Measurements from ENCODE around the gene AFTPH.
"Not testable (repeated sequence)": the region's sequence is repeated elsewhere in the genome, so short reads cannot be mapped to it uniquely, and the experiment has no call there.

Gene AFTPH

DNA sequence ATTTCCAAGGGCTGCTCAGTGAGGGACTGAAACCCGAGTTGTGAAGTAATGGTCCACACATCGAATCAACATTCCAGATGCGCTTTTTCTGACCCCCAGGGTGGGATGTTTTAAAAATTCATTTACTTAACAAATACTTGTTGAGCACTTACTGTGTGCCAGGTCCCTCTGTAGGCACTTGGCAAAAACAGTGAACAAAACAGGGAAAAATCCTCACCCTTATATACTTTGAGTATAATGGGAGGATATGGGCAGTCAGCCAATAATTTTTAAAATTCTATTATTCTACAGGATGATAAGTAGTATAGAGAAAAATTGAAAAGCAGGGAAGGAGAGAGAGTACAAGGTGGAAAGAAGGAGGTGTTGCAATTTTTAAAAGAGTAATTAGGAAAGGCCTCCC lies 31.3 kb upstream of the AFTPH start:
- no peak for DNase-seq (ENCODE audit: low read depth in 4 of 4, low spot score in 1 of 4)

DNA sequence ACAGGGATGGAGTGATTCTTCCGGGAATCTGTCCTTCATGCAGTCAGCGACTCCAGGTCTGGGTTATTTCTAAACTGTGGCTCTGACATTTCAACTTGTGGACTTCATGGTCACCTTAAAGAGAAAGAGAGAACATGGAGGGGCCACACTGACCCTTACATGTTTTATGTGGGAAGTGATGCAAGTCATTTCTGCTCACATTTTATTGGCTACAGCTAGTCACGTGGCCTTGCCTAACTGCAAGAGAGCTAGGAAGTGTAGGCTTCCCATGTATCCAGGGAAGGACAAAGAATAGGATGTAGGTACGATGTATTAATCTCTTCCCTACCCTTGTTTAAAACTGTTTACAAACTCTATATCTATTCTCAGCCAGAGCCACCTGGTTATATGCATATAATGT lies 30.3 kb upstream of the AFTPH start:
- no peak for DNase-seq (ENCODE audit: low read depth in 4 of 4, low spot score in 1 of 4)

DNA sequence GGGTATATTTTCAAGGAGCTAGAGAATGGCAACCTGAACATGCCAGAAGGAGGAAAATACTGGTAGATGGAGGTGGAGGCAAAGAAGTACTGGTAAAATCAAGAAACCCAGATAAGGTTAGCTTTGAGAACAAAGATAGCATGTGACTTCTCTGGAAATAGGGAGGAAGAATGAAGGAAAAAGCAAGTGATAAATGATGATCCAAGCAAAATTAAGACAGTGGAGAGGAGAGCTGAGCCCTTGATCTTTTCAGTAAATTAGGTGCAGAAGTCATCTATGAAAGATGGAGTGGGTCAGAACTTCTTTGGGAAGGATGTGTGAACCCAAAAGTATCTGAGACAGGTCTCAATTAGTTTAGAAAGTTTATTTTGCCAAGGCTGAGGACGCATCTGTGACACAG lies 25.7 kb upstream of the AFTPH start:
- no peak for DNase-seq (ENCODE audit: low read depth in 4 of 4, low spot score in 1 of 4)

DNA sequence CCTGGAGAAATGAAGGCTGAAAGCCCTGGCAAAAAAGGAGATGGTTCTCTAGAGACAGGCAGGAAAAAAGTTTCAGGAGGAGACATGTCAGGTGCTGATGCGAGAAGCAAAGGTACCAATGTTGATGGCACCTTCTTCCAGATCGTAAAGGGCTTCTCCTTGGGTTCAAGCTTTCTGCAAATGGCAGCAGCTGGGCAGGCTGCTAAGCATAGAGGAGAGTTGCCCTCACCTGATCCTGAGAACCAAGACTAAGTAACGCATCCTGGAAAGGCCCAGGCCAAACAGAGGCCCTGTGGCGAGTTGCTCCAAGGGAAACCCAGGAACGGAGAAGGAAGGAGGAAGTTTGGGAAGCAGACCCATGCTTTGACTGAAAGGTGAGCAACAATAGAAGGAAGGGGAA lies 23.6 kb upstream of the AFTPH start:
- DNase-seq (ENCODE audit: low read depth in 4 of 4, low spot score in 1 of 4): no peak

DNA sequence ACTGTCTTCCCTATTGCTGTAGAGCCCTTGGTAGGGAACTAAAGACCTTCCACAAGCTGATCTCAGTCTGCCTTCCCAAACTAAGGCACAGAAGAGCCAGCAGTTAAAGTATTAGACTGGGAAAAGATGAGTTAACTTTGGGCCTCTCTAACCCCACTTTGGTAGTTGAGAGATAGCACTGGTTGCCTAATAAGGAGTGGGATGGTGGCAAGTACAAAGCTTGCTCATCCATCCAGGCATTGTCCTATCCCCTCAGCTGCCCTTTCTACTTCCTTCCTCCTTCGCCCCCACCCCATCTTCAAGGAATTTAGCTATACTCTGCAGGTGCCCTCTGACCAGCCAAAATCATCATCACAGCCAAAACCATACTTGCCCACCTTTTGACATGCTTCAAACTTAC lies 22.2 kb upstream of the AFTPH start:
- no peak for DNase-seq (ENCODE audit: low read depth in 4 of 4, low spot score in 1 of 4)

DNA sequence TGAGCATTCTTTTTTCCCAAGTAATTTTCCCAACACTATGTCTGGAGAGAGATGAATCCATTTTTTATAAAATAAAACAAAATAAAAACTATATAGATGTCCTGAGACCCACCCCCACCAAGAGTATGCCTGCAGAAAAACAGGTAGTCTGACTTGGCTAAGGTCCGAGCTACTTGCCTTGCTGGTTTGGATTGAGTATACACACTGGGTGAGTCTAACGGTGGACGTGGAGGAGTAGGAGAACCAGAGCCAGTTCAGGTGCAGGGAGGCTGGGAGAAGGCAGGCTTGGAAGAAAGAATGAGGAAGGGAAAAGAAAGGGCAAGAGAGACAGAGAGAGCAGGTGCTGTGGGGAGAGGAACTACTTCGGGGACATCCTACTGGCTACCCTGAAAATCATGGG lies 21.3 kb upstream of the AFTPH start:
- no peak for DNase-seq (ENCODE audit: low read depth in 4 of 4, low spot score in 1 of 4)

DNA sequence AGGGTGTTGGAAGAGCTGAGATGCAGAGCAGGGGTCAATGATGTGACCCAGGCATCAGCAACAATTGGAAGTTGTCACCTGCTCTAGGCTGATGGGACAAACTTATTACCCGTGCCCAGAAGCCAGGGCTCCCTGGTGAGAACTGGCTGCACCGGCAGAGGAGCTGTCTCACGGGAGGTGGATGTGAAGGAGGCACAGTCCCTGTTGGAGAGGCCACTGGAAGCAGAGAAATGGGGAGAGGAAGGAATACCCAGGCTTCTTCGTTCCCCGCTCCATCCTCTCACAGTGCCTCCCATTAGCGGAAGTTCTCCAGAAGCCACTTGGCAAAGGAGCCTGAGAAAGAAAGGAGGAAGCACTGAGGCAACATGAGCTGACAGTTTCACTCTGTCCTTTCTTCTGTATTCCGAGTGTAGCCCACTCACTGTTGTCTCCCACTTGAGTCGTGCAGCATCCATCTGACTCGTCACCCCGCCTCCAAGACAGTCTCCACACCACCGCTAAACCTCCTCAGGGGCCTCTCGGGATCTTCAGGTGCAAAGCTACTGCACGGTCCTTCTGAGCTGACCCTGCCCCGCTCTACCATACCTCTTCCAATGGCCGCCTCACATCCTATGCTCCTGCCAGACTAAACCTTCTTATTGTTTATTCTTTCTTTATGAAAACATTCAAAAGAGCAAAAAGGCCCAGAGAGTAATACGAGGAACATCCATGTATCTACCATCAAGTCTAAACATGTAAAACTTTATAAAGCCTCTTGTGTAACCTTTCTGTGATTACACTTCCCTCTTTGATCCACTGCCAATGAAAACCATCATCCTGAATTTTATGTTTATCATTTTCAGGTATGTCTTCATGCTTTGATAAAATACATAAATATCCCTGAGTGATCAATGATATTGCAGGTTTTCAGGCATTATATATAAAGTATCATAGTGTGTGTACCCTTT lies 19.1 kb upstream of the AFTPH start:
- DNase-seq (ENCODE audit: low read depth in 4 of 4, low spot score in 1 of 4): no peak

DNA sequence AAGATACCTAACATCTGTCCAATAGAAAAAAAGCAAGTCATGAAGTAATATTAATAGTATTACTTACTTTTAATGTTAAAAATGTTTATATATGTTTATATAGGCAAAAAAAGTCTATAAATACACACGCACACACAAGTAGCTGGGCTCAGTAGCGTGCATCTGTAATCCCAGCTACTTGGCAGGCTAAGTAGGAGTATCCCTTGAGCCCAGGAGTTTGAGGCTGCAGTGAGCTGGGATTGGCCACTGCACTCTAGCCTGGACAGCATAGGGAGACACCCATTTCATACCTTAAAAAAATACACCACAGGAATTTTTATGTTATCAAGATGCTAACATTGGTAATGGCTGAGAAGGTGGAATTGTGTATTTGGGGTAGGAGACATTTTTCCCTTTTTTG lies 17.4 kb upstream of the AFTPH start:
- no peak for DNase-seq (ENCODE audit: low read depth in 4 of 4, low spot score in 1 of 4)

DNA sequence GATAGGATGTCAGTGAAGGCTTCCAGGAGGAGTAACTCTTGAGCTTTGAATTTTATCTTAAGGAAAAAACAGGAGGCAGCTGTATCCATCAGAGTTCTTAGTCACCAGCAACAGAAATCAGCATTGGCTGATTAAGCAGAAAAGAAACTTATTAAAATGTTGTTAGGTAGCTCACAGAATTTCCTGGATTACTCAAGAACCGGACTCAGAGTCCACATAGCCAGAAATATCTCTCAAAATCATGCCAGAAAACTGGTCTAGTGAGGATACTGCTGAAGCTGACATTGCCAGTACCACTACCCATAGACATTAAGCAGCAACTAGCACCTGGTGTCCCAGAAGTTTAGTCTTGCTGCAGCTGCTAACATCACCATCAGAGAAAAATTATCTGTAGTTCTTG lies 10.1 kb upstream of the AFTPH start:
- DNase-seq (ENCODE audit: low read depth in 4 of 4, low spot score in 1 of 4): no peak

DNA sequence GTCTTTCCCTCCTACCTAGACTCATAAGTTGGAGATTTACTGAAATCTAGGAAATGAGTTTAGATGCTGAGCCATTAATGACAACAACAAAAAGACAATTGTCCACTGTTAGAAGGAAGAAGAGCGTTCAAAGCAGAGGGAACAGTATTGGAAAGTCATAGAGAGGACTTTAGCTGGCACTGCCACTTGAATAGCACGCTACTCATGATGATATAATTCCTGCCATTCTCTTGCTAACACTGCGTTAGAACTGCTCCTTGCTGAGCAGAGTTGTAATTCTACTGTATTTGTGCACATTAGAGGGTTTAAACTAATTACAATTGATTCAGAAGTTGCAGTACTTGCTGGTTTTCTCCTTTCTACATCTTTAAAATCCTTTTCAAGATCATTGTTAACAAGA lies 9.0 kb upstream of the AFTPH start:
- no peak for DNase-seq (ENCODE audit: low read depth in 4 of 4, low spot score in 1 of 4)

DNA sequence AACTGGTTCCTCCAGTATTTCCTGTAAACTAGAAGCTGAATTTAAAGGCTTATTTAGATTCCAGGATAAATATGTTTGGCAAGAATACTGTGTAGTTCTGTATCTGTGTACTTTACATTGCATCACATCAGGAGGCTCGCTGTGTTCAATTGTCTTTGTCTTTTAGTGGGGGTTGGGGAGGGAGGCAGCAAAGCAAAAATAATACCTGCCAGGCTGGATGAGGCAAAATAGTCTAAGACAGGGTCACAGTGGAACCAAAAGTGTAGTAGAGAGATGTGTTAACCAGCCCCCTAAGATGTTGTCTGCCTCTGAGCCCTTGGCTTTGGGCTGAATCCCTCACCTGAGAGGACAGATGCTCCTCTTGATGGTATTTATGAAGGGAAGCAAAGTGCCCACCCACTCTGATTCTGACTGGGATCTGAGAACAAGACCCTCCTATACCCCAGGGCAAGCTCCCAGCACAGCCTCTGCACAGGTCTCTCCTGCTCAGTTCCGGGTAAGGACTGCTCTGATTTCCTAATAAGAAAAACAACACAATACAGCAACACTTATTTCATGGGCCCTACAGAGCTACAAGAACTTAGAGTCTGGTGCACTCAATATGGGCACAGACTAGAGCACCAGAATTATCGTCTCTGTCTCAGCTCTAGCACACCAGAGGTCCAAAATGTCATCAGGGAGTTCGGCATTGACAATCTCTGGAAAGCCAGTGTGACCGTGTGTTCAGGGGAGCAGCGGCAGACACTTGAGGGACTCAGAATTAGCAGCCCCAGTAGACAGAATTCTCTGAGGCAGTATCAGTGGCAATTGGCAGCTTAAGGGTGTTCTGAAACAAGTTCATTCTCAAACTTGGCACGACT lies 7.2 kb upstream of the AFTPH start:
- no peak for DNase-seq (ENCODE audit: low read depth in 4 of 4, low spot score in 1 of 4)

DNA sequence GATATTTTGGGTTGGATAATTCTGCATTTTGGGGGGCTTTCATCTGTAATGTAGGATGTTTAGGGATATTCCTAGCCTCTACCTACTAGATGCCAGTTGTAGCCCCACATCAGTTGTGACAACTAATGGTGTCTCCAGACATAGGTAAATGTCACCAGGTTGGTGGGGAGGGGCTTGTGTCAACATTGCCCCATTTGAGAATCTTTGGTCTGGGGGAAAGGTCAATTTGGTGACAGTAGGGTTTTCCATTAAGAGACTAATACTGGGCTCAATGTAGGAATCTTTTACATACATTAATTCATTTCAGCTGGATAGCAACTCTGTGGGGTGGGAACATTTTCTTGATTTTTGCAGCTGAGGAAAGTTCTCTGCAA lies 6.6 kb upstream of the AFTPH start:
- no peak for DNase-seq (ENCODE audit: low read depth in 4 of 4, low spot score in 1 of 4)

DNA sequence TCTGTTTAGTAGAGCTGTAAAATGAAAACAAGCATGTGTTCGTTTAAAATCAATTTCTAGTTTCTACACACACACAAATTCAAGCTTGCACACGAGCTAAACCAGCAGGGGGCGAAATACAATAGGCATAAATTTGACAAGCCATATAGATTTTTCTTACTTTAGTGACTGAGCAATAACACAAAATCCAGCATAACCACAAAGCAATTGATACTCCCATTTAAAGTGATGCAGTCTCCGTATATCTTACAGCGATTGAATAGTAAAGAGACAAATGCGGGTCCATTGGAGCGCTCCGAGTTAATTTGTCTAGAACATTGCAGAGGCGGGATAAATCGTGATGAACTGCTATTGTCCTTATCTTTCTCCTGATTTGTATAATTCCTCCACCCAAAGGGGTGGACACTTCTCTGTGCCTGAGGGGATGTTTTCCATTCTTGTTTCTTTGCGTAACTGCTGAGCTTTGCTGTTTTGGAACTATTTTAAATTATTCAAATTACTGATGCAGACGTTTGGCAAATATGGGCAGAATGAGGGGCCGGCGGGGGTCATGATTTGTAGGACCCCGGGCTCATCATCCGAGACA lies 1.2 kb upstream of the AFTPH start:
- peak; percentile 43 to 60 (median 54) for DNase-seq (ENCODE audit: low read depth in 4 of 4, low spot score in 1 of 4)

DNA sequence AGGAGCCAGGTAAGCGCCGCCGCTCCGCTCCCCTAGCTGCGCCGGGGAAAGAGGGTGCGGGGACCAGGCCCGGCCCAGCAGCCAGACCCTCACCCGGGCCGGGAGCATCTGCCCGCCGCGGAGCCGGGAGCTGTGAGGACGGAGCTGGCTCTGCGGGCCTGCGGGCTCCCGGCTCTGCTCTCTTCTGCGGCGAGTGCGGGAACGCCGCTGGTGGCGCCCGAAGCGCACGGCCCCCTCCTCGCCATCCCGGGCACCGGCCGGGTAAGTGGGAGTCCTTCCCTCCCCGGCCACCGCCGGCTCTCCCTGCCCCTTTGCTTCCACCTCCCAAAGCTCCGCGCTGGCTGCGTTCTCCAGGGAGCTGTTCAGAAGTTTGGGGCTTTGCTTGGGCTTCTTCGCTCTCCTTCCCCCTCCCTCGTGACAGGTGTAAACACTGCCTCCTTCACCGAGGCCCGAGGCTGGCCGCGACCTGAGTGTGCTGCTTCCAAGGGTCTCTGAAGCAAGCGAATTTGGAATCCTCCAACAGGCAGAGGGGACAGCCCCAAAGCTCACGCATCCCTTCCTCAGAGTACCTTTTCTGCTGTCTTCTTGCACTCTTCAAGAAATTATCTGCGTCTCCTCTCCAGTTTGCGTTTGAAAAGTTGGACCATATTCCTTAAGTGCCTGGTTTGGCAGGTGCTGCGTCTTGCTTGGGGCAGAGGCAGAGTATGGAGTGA lies 632 bp downstream of the AFTPH start:
- DNase-seq (ENCODE audit: low read depth in 4 of 4, low spot score in 1 of 4): peak; percentile 5 to 26 (median 15)

DNA sequence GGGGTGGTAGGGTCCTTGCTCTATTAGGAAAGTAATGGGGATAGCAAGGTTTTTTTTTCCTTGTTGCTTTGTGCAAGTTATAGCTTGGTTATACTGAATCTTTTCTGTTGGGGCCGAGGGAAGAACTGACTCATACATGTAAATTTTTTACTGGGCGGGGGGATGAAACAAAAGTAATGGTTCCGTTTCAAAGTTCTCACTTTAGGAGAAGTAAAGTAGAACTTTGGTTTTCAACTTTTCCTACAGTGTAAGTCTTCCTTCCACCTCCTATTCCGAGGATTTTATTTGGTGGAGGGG lies 1.1 kb downstream of the AFTPH start:
- peak; percentile 10 to 17 (median 12) for DNase-seq (ENCODE audit: low read depth in 4 of 4, low spot score in 1 of 4)

DNA sequence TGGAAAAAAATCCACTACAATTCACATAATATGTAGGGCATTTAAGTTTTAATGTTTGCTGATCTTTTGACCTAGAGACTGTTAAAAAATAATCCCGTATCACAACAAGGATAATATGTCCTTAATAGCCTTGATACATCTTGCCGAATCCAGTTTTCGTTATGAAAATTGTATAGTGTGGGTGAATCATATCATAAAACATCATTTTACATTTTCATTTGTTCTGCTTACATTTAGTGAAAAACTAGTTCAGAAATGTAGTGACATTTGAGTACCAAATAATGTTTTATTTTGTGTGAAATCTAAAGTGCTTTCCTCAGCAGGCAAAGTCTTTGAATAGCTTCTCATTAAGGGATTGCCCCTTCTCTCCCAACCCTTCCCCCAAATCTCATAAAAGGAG lies 1.9 kb downstream of the AFTPH start:
- no peak for DNase-seq (ENCODE audit: low read depth in 4 of 4, low spot score in 1 of 4)

DNA sequence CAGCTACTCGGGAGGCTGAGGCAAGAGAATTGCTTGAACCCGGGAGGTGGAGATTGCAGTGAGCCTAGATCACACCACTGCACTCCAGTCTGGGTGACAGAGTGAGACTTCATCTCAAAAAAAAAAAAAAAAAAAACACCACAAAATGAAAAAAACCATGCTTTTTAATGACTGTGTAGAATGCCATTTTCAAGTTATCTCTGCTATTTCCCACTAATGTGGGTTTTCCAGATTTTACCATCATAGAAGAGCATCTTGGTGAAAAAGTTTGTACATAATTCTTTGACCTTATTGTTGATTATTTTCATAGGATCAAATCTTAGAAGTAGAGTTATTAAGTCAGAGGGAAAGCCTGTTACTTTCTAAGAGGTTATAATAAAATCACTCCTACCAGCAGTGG lies 6.8 kb downstream of the AFTPH start:
- DNase-seq (ENCODE audit: low read depth in 4 of 4, low spot score in 1 of 4): not testable (repeated sequence)

DNA sequence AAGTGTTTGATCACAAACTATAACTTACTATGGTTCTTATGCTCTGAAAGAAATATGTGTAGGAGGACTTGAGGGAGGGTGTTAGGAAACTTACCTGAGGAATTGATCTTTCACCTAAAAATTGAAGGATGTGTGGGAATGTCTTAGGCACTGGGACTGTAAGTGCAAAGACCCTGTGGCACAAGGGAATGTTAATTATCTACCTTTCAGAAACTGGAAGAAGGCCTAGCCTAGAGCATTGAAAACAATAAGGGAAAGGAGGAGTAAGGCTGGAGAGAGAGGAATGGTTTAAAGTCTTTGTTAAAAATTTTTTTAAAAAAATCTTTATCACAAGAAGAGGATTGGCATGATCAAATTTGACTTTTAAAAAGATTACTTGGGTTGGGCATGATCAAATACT lies 7.9 kb downstream of the AFTPH start:
- no peak for DNase-seq (ENCODE audit: low read depth in 4 of 4, low spot score in 1 of 4)

DNA sequence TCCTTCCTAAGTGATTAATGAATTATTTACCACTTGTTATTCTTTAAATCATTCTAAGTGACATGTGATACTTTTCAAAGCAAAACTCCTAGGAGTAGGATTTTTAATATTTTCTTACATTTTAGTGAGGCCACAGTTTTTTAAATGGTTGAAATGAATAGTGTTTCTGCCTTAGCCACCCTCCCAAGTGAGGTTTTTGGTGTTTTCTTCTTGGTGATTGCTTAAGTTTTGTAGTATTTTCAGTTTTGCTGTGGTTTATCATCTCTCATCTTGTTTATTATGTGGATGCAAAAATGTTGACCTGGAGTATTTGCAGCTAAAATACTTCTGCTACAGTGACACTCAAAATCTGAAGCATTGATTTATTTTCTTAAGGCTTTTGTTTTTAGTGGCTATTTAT lies 9.8 kb downstream of the AFTPH start:
- no peak for DNase-seq (ENCODE audit: low read depth in 4 of 4, low spot score in 1 of 4)

DNA sequence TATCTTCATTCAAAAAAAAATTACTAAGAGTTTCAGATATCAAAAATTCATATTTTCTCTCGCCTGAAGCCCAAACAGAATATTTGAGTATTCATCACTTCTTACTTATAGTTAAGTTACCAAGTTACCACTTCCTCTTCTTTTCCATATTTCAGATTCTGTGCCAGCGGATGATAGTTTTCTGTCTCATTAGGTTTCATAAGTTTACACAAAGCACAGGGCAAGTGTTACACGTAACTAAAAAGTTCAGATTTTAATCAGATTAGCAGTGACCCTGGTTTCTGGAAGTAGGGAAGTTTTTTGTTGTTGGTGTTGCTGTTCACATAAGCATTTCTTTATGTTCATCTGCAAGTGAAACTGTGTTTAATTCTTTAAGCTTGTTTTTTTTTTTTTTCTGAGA lies 10.2 kb downstream of the AFTPH start:
- DNase-seq (ENCODE audit: low read depth in 4 of 4, low spot score in 1 of 4): no peak

DNA sequence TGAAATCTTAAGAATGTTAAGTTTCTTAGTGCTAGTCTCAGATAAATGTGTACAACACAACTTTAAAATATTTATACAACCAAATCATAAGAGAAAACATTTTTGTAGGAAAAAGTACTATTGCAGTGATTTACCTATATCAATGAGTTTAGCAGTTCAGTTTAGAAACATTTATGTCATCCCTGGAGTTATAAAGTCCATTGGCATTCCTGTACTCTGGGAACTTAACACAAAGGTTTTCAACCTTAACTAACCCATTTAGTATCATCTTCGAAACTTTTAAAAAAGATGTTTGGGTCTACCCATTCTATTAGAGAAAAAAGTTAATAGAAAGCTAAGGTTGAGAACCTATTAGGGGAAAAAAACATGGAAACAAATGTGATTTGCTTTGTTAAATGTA lies 10.9 kb downstream of the AFTPH start:
- no peak for DNase-seq (ENCODE audit: low read depth in 4 of 4, low spot score in 1 of 4)

DNA sequence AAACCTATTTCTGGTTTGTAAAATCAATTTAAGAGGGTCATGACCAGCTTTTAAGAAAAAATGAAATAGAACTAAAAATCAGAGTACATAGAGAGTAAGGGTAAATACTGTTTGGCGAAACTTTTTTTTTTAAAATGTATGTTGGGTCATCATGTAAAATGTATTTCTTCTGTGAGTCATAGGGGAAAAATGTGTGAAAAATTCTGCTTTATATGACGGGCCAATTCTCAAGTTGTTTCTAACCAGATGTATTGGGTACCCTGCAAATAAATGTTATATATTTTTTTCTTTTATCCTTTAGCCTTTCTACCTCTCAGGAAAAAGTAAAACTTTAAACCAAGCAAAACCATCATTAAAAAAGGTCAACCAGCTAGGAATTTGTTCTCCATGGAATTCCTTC lies 13.9 kb downstream of the AFTPH start:
- no peak for DNase-seq (ENCODE audit: low read depth in 4 of 4, low spot score in 1 of 4)
